Measurements from ENCODE around the gene EFNA1.

EFNA1 gene

DNA sequence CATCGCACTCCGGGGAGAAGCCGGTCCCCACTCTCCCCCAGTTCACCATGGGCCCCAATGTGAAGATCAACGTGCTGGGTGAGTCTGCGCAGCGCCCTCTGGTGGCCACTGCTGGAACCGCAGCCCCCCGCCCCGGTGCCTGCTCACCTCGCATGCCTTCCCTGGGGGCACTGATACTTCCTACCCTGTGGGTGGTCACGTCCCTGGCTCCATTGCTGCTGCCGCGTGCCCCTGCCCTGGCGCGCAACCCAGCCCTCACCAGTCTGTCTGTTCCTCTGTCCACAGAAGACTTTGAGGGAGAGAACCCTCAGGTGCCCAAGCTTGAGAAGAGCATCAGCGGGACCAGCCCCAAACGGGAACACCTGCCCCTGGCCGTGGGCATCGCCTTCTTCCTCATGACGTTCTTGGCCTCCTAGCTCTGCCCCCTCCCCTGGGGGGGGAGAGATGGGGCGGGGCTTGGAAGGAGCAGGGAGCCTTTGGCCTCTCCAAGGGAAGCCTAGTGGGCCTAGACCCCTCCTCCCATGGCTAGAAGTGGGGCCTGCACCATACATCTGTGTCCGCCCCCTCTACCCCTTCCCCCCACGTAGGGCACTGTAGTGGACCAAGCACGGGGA, 41.4 kb upstream of the EFNA1 start:
- Mint-ChIP-seq H3K4me1 (peaks cover 60% of the 10 kb centered on the region), H3K27me3 (peaks cover 33% of the 10 kb centered on the region), H3K9me3 (no peaks in the 10 kb centered on the region), H3K27ac (peak overlapping the region in 1 of 2 donors; percentile 74), H3K4me3 (peak overlapping the region; percentile 88 to 98)
- DNase-seq (peak; percentile 84 to 91), ATAC-seq (peak; percentile 25)

DNA sequence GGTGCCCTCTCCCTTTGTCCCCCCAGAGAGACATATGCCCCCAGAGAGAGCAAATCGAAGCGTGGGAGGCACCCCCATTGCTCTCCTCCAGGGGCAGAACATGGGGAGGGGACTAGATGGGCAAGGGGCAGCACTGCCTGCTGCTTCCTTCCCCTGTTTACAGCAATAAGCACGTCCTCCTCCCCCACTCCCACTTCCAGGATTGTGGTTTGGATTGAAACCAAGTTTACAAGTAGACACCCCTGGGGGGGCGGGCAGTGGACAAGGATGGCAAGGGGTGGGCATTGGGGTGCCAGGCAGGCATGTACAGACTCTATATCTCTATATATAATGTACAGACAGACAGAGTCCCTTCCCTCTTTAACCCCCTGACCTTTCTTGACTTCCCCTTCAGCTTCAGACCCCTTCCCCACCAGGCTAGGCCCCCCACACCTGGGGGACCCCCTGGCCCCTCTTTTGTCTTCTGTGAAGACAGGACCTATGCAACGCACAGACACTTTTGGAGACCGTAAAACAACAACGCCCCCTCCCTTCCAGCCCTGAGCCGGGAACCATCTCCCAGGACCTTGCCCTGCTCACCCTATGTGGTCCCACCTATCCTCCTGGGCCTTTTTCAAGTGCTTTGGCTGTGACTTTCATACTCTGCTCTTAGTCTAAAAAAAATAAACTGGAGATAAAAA, 40.7 kb upstream of the EFNA1 start:
- H3K9me3 Mint-ChIP-seq, result no peaks in the 10 kb centered on the region
- H3K4me3 Mint-ChIP-seq, result no peak overlapping the region
- H3K27me3 Mint-ChIP-seq, result peaks cover 25% of the 10 kb centered on the region
- DNase-seq, result no peak
- no peak for ATAC-seq
- H3K27ac Mint-ChIP-seq, result no peak overlapping the region
- peaks cover 60% of the 10 kb centered on the region for H3K4me1 Mint-ChIP-seq

DNA sequence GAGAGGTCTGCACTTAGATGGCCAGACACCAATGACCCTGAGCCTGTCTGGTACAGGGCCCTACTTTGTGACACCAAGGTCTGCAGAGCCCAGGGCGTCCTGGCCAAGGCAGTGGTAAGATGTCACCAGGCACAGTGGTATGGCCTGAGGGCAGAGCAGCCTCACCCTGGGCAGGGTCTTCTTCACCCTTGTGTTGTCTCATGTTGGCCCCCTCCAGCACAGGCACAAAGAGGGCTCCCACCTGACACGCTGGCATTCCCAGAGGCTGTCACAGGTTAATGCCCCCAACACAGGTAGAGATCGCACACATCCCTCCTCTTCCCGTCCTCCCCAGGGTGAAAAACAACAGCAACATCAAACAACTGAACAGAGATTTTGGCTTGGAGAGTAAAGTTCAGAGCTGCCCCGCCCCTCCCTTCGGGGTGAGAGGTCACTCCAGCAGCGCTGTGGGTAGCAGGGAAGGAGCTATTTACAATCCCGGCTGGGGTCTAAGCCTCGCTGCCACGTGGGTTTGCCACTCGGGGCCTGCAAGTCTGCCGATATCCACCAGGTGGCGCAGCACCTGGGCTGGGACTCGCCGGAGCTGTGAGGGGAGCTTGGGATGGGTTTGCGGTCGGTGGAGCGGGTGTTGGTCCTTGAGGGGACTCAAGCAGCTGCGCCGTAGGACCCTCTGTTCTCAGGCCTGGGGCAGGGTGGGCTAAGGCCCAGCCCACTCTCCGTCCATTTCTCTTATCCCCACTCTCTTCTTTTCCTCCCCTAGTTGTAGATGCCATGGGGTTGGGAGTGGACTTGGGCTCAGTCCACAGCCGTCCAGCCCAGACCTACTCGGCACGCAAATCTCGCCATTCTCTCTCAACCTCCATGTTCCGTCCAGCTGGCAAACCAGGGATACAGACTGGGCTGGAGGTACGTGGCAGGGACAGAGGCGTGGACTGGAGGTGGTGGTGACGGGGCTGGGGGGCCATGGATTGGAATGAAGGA, 36.3 kb upstream of the EFNA1 start:
- Mint-ChIP-seq H3K27me3 (peaks cover 14% of the 10 kb centered on the region), H3K9me3 (no peaks in the 10 kb centered on the region), H3K4me1 (peaks cover 28% of the 10 kb centered on the region), H3K27ac (peak overlapping the region in 1 of 2 donors; percentile 25), H3K4me3 (peak overlapping the region in 1 of 2 donors; percentile 35)
- ATAC-seq (peak; percentile 76), DNase-seq (peak; percentile 78 to 80)

DNA sequence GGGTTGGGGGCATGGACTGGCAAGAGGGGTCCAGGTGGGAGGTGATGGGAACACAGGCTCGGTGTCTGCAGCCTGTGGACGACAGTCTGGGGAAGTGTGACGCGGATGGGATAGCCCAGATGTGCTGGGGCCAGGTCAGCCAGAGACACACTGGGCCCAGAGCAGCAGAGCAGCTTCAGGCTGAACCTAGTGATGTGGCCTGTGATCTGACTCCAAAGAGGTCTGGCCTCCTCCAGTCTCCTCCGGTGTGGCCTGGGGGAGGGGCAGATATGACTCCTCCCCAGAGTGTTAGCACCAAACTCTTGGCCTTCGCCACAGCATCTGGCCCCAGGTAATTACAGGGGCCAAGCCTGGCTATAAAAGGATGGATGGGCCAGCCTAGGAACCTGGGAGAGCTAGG, 35.5 kb upstream of the EFNA1 start:
- no peak overlapping the region for H3K27ac Mint-ChIP-seq
- no peak overlapping the region for H3K4me3 Mint-ChIP-seq
- no peak for ATAC-seq
- H3K27me3 Mint-ChIP-seq, result peaks cover 14% of the 10 kb centered on the region
- H3K4me1 Mint-ChIP-seq, result peaks cover 25% of the 10 kb centered on the region
- no peak for DNase-seq
- H3K9me3 Mint-ChIP-seq, result no peaks in the 10 kb centered on the region

DNA sequence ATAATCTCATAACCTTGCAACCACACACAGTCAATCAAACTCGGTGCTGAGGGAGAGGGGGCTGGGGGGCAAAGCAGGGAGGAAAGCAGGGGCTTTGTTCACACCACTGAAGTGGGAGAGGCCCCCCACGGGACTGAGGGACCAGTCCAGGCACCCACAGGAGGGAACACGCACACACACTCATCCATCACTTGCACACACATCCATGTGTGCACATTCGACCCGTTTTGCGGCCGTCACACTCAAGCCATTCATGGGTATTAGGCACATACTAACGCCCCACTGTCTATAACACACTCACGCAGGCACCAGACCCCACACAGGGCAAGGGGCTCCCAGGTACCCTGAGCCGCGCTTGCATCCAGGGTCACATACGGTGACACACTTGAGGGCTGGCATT, 35.0 kb upstream of the EFNA1 start:
- Mint-ChIP-seq H3K27ac (no peak overlapping the region), H3K4me1 (peaks cover 20% of the 10 kb centered on the region), H3K27me3 (peaks cover 14% of the 10 kb centered on the region), H3K4me3 (no peak overlapping the region), H3K9me3 (no peaks in the 10 kb centered on the region)
- DNase-seq (no peak), ATAC-seq (no peak)

DNA sequence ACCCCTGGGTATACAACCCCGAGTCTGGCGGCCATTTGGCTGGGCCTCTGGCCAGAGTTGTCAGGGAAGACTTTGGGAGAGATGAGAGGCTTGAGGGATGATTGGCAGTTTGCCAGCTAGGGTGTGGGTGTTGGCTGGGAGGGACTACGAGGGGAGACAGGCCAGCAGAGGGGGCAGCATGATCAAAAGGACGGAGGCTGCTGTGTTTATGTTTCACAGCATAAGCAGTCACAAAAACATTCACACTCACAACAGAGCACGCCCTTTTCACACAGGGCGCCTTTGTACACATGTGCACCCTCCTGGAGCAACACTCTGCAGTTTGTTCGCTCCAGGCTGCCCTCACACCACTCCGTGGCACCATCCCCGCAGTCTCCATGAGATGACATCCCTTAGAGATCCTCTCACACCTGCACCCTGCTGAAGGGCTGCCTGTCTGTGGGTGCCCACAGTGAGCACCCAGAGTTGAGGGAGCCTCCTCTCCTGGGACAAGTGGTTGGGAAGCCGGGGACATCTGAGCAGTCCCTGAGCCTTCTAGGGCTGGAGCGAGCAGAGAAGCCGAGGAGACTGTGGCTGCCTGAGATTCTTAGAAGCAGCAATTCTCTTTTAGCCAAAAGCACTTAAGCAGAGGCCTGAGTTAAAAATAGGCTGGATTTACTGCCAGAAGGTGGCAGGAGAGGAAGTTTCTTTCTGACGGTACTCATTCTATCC, 33.6 kb upstream of the EFNA1 start:
- Mint-ChIP-seq H3K4me1 (peaks cover 20% of the 10 kb centered on the region), H3K27me3 (peaks cover 14% of the 10 kb centered on the region), H3K9me3 (no peaks in the 10 kb centered on the region), H3K27ac (no peak overlapping the region), H3K4me3 (no peak overlapping the region)
- DNase-seq (no peak), ATAC-seq (peak; percentile 61)

DNA sequence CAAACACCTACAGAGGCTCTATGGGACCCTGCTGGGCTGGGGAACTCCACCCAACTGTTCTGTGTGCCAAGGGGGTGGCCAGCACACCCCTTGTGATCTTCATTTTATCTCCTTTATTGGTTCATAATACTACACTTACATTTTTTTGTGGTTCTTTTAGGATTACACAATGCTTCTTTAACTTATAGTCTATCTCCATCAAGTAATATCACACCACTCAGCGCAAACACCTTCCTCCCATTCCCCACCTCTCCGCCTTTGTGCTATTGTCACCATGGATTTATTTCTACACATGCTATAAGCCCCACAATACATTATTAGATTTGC, 33.1 kb upstream of the EFNA1 start:
- ATAC-seq (no peak), DNase-seq (no peak)
- Mint-ChIP-seq H3K27me3 (peaks cover 14% of the 10 kb centered on the region), H3K27ac (no peak overlapping the region), H3K9me3 (no peaks in the 10 kb centered on the region), H3K4me3 (no peak overlapping the region), H3K4me1 (peaks cover 20% of the 10 kb centered on the region)

DNA sequence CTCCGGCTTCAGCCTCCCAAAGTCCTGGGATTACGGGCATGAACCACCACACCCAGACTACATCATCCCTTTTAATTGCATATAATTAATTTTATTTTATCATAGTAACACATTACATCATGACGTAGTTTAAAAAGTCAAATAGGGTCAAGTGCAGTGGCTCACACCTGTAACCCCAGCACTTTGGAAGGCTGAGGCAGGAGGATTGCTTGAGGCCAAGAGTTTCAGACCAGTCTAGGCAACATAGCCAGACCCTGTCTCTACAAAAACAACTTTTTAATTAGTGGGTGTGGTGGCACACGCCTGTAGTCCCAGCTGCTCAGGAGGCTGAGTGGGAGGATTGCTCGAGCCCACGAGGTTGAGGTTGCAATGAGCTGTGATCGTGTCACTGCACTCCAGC, 28.3 kb upstream of the EFNA1 start:
- Mint-ChIP-seq H3K27ac (peak overlapping the region in 1 of 2 donors; percentile 83), H3K4me1 (peaks cover 1% of the 10 kb centered on the region), H3K9me3 (no peaks in the 10 kb centered on the region), H3K4me3 (no peak overlapping the region), H3K27me3 (peaks cover 14% of the 10 kb centered on the region)
- DNase-seq (no peak), ATAC-seq (no peak)

DNA sequence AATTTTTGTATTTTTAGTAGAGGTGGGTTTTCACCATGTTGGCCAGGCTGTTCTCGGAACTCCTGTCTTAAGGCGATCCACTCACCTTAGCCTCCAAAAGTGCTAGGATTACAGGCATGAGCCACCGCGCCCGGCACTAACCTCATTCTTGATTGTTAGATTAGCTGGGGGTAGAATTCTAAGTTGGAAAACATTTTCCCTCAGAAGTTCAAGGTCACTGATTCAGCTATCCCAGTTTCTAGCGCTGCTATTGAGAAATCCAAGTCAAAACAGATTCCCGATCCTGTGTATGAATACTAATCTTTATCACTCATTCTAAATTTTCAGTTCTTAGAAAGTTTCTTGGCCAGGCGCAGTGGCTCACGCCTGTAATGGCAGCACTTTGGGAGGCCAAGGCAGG, 24.4 kb upstream of the EFNA1 start:
- Mint-ChIP-seq H3K27me3 (no peaks in the 10 kb centered on the region), H3K4me1 (no peaks in the 10 kb centered on the region), H3K4me3 (no peak overlapping the region), H3K9me3 (no peaks in the 10 kb centered on the region), H3K27ac (no peak overlapping the region)
- DNase-seq (no peak), ATAC-seq (no peak)

DNA sequence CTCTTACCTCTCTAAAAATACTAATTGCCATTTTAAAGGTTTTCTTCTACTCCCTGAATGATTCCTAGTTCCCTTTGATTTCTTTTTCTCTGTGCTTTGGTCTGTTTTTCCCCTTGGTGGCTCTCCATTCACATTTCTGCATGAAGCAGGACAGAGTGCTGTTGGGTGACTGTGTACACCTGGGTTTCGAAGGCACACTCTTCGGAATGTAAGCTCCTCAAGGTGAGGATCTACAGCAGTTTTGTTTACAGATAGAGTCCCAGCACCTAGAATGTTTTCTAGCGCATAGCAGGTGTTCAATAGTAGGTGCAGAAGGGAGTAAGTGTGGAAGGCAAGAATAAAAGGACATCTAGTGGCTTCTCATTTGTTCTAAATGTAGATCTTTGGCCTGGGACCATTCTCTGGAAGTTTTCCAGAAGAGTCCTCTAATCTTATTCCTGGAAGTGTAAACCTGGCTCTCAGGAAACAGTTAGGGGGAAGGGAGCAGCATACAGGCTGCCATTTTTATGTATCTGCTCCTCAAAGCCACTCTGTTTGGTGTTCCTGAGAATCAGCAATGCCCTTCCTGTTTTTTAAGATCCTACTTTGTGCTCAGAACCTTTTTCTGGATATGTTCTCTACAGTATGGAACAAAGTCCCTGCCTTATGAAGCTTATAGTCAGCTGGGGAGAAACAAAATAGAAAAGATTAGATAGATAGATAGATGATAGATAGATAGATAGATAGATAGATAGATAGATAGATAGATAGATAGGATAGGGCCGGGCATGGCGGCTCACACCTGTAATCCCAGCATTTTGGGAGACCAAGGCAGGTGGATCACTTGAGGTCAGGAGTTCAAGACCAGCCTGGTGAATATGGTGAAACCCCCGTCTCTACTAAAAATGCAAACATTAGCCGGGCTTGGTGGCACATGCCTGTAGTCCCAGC, 22.8 kb upstream of the EFNA1 start:
- H3K9me3 Mint-ChIP-seq, result no peaks in the 10 kb centered on the region
- H3K4me1 Mint-ChIP-seq, result no peaks in the 10 kb centered on the region
- no peaks in the 10 kb centered on the region for H3K27me3 Mint-ChIP-seq
- ATAC-seq, result no peak
- DNase-seq, result no peak
- H3K27ac Mint-ChIP-seq, result no peak overlapping the region
- no peak overlapping the region for H3K4me3 Mint-ChIP-seq

DNA sequence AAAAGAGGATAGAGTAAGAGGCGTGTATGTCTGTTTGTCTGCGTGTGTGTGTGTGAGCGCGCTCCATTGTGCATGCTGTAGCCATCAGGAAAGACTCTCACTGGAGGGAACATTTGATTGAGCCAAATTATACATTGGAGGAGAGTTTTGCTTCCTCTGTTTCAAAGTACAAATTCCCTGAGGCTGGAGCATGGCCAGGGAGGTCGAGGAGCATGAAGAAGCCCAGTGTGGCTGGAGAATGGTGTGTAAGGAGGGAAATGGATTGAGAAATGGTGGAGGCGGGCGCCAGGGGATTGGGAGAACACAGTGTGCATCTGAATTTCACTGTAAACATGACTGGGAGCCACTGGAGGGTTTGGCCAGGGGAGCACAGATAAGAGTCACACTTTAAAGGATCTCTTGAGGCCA, 22.1 kb upstream of the EFNA1 start:
- H3K4me3 Mint-ChIP-seq, result no peak overlapping the region
- no peak for ATAC-seq
- H3K27ac Mint-ChIP-seq, result no peak overlapping the region
- no peaks in the 10 kb centered on the region for H3K4me1 Mint-ChIP-seq
- no peaks in the 10 kb centered on the region for H3K27me3 Mint-ChIP-seq
- H3K9me3 Mint-ChIP-seq, result no peaks in the 10 kb centered on the region
- no peak for DNase-seq

DNA sequence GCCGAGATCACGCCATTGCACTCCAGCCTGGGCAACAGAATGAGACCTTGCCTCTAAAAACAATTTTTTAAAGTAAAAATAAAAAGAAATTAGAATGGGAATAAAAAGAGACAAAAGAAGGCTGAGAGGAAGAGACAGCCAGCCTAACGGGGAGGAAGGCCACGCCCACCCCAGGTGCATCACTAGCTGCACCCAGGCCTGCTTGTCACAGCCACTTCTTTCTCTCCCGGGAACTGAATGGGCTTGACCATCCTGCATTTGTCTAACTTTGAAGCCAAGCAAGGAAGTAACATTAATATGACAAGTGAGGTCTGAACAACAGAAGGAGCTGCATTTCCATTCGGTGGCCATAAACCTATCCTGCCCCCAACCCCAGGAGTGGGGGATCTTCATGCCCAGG, 20.8 kb upstream of the EFNA1 start:
- Mint-ChIP-seq H3K4me3 (no peak overlapping the region), H3K27me3 (no peaks in the 10 kb centered on the region), H3K9me3 (no peaks in the 10 kb centered on the region), H3K4me1 (no peaks in the 10 kb centered on the region), H3K27ac (no peak overlapping the region)
- DNase-seq, result no peak
- no peak for ATAC-seq

DNA sequence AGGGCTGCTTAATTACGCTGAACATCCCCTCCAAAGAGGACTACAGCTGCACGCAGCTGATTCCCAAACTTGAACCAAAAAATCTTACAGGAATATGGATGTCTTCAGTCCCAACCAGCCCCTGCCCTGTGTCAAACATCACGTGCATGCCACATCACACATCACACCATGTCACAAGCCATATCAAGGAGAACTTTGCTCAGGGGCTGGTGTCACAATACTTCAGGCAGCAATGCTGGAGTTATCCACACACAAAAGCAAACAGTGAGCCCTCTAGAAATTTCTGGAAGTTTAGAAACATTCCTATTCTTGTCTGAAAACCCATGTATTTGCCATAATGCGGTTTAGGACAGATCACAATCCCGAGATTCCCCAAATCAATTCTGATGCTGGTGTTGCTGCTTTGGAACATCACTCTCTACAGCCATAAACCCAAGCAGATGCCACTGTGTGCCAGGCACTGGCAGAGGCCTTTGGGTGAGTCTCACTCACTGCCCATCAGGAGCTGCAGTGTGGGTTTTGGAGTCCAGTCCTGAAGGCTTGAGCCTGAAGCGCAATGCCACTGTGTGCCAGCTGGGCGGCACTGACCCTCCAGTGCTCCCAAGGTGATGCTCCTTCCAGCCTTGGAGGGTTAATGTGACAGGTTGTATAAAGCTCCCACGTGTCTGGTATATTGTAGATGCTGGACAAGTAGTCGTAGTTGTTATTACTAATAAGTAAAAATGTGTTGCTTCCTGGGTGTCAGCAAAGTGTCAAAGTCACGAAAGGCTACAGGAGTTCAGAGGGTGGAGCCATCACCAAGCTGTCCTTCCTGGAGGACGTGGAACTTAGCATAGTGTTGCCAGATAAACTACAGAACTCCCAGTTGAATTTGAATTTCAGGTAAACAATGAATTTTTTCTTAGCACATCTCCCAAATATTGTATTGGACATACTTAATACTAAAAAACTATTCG, 20.1 kb upstream of the EFNA1 start:
- H3K9me3 Mint-ChIP-seq, result no peaks in the 10 kb centered on the region
- no peak for DNase-seq
- H3K4me1 Mint-ChIP-seq, result no peaks in the 10 kb centered on the region
- H3K27me3 Mint-ChIP-seq, result no peaks in the 10 kb centered on the region
- H3K27ac Mint-ChIP-seq, result no peak overlapping the region
- H3K4me3 Mint-ChIP-seq, result no peak overlapping the region
- ATAC-seq, result no peak

DNA sequence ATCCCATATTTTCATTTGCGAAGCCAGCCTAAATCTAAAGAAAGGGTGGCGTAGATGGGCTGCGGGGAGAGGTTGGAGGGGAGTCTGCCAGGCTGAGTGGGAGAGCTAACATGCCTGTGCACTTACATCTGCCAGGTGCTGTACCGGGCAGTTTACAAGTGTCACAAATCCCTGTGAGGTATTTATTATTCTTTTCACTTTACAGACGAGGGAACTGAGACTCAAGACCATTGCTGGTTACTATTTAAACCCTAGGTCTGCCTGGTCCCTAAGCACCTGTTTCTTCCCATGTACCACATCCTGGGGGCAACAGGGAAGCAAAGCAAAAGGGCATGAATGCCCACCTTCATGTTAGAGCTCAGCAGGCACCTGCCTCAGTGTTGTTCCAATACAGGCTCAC, 19.4 kb upstream of the EFNA1 start:
- H3K27me3 Mint-ChIP-seq, result no peaks in the 10 kb centered on the region
- no peak for ATAC-seq
- no peak overlapping the region for H3K27ac Mint-ChIP-seq
- H3K4me1 Mint-ChIP-seq, result no peaks in the 10 kb centered on the region
- DNase-seq, result no peak
- no peaks in the 10 kb centered on the region for H3K9me3 Mint-ChIP-seq
- H3K4me3 Mint-ChIP-seq, result no peak overlapping the region
